Heart left ventricle (tissue), 16 donors: Measurements from ENCODE around the gene BET1L. TPM values are rescaled to one million over a fixed set of nuclear protein-coding genes. Genes with fewer than 3 reads are reported as not detected.

ENCODE experiments used
- ATAC-seq, 4 donors: fragments of 200-7000 bp; cut with Tn5 transposase; one replicate each; pipeline ENCODE4 v1.9.1; 2020 to 2022; ENCODE audit warnings: moderate library complexity in 4 of 4, mild to moderate bottlenecking in 3 of 4, moderate number of reproducible peaks in 1 of 4
- DNase-seq, 5 donors: peaks; one replicate each; pipeline ENCODE4 v3.0.0-alpha.2; 2020
- H3K27ac ChIP-seq, 12 donors: fragments of 200-600 bp; sonication (generic) in 4 of 12; one replicate each; pipeline versions ENCODE4 v1.5.0 to v1.8.0; 2016 to 2022; ENCODE audit warnings: mild to moderate bottlenecking in 2 of 12
- H3K27me3 ChIP-seq, 9 donors: fragments of 200-600 bp; sonication (generic) in 2 of 9; one replicate each; pipeline versions ENCODE4 v1.5.1 to v1.8.0; 2016 to 2022; ENCODE audit warnings: mild to moderate bottlenecking in 3 of 9
- H3K36me3 ChIP-seq, 9 donors: fragments of 200-600 bp; sonication (generic) in 2 of 9; one replicate each; pipeline versions ENCODE4 v1.5.0 to v1.8.0; 2018 to 2022; ENCODE audit warnings: mild to moderate bottlenecking in 2 of 9
- H3K4me1 ChIP-seq, 12 donors: fragments of 200-600 bp; sonication (generic) in 4 of 12; one replicate each; pipeline versions ENCODE4 v1.5.0 to v1.8.0; 2016 to 2022; ENCODE audit warnings: mild to moderate bottlenecking in 3 of 12
- H3K4me3 ChIP-seq, 12 donors: fragments of 200-600 bp; sonication (generic) in 4 of 12; one replicate each; pipeline versions ENCODE4 v1.5.0 to v1.8.0; 2017 to 2022; ENCODE audit warnings: mild to moderate bottlenecking in 9 of 12, moderate library complexity in 4 of 12
- H3K9me3 ChIP-seq, 12 donors: fragments of 200-600 bp; sonication (generic) in 4 of 12; one replicate each; pipeline versions ENCODE4 v1.5.0 to v1.8.0; 2016 to 2022; ENCODE audit warnings: mild to moderate bottlenecking in 1 of 12
- CTCF ChIP-seq, 12 donors: fragments of 200-600 bp; sonication (generic) in 4 of 12; IDR thresholded peaks; one replicate each; pipeline versions ENCODE4 v1.5.0 to v1.8.0; 2018 to 2022; ENCODE audit warnings: antibody characterized with exemption in 12 of 12, mild to moderate bottlenecking in 5 of 12
- POLR2A ChIP-seq, 2 donors: fragments of 450-650 bp; IDR thresholded peaks; one replicate each; pipeline ENCODE4 v1.6.1; 2017; ENCODE audit warnings: antibody characterized with exemption in 2 of 2, mild to moderate bottlenecking in 2 of 2, moderate library complexity in 2 of 2
- WGBS, 4 donors: extraction: QIAGEN DNeasy Blood & Tissue Kit in 2 of 4; methylation state at CpG; one replicate each; pipeline versions ENCODE4 v1.1.5 to v1.1.7; 2013 to 2018; 5-methylcytosine and 5-hydroxymethylcytosine counted together
- intact Hi-C, 10 donors: fragments of 100-400 bp; cut with DNase I; formaldehyde crosslinking; loops; one replicate each; pipeline versions ENCODE4 v1.11.1 to v1.14.2; 2022
- polyA plus RNA-seq, 2 donors: library from polyadenylated mRNA; stranded (reverse); fragments of 200-250 nt; gene quantifications; one replicate each; pipeline ENCODE4 v1.2.3, GENCODE V29; 2013
- total RNA-seq, 9 donors: library from RNA; depleted of rRNA in 2 of 9; stranded (reverse); fragments of >200 nt in 2 of 9; fragmentation: NEBNext Ultra II Directional in 3 of 9; extraction: Animal tissue kit (Norgen Biotek cat#: 25700) in 3 of 9; gene quantifications; one replicate each; pipeline versions ENCODE4 v1.1.0 to v1.2.4, GENCODE V29; 2016 to 2023
- donor health status: ischemic (EF 13 %, LVEDD 7.1; RV severe dilation, severe dysfunction).
- donor health status: healthy with polysubstance abuse.
- donor health status: DM: no; HTN: yes; CAD: no.
- donor health status: DM: no; HTN: no; CAD: no.
- donor health status: ischemic (EF 25% LVEDD 6.9; RV normal size, moderate dysfunction).
- donor health status: ischemic (EF 25% LVEDD 5.7; RV mildly dilated, moderate dysfunction).
- donor health status: healthy.
- donor health status: DM: yes; HTN: yes; CAD: no.
- donor health status: ischemic (EF 35%, LVEDD 5.7; RV mildly dilated, moderate dysfunction).
- donor health status: nonischemic (EF 11% LVEDD 7.7; RV severe dilation, severe dysfunction).
- donor health status: DM: yes; HTN: yes; CAD: no.
- donor health status: PGD.
- donor health status: ischemic (EF 29% LVEDD 5.4; RV normal size, mild dysfunction).
- donor health status: nonischemic (EF 23%, LVEDD 6.1; RV moderate dilation, normal function).

The BET1L gene
- total and polyA plus RNA-seq, 11 donors: 12.9 to 32.2 (median 20.9) TPM

- Histone ChIP-seq H3K27ac (peak within 1 kb of the TSS; percentile 91 to 98 (median 95)), H3K27me3 (no peaks in the 10 kb centered on the region), H3K4me1 (peaks cover 9 to 43% (median 25%) of the 10 kb centered on the region in 12 donors), H3K9me3 (no peaks in the 10 kb centered on the region), H3K36me3 (peaks cover 0 to 34% (median 18%) of the 10 kb centered on the region in 9 donors), H3K4me3 (peak within 1 kb of the TSS; percentile 83 to 100 (median 94))
- 0 to 1% (median 0%) methylated on average over 7 to 70 of the region's 70 CpGs for WGBS, 4 donors
- TF ChIP-seq CTCF (IDR thresholded peaks at IDR 0.05): peak in 4 of 12 donors; percentile 10 to 19 (median 12)
- peak in 1 of 2 donors; percentile 64 for TF ChIP-seq POLR2A (IDR thresholded peaks at IDR 0.05)
- peak; percentile 85 to 90 (median 86) for DNase-seq
- intact Hi-C loops: loop anchor here in 6 of 10 donors (1.0 to 2.0 kb wide), 6 partner anchors 25 to 53 kb away; partner anchors contain the start of genes BET1L (in 2 of the 6), RIC8A (in 2 of the 6) and PGGHG (in 1 of the 6)
- peak; percentile 82 to 92 (median 90) for ATAC-seq
These were observed 29.0 kb upstream of the BET1L start, which contains the start of gene SIRT3 for GRCh38 chr11:235997-236773. SIRT3 (minus strand) TSS chr11:236342; CDS start chr11:236328, 14 bp downstream.

GRCh38 chr11:235609-235996 lies 28.4 kb upstream of the BET1L start:
- peak overlapping the region; percentile 72 to 100 (median 88) for H3K4me3 ChIP-seq
- intact Hi-C loops: loop anchor here in 2 of 10 donors (2.0 kb wide), 2 partner anchors 25 to 27 kb away; no protein-coding TSS in a partner anchor
- H3K9me3 ChIP-seq: no peaks in the 10 kb centered on the region
- peaks cover 0 to 28% (median 12%) of the 10 kb centered on the region in 9 donors for H3K36me3 ChIP-seq
- ATAC-seq: peak in 3 of 4 donors; percentile 1 to 8 (median 2)
- peaks cover 9 to 39% (median 24%) of the 10 kb centered on the region in 12 donors for H3K4me1 ChIP-seq
- WGBS, 4 donors: 3 to 5% (median 3%) methylated on average over 13 of the region's 13 CpGs
- TF ChIP-seq CTCF (IDR thresholded peaks at IDR 0.05): no peak
- no peak for TF ChIP-seq POLR2A (IDR thresholded peaks at IDR 0.05)
- H3K27me3 ChIP-seq: no peaks in the 10 kb centered on the region
- H3K27ac ChIP-seq: peak overlapping the region; percentile 91 to 98 (median 95)
- DNase-seq: no peak

GRCh38 chr11:235180-235579 lies 28.0 kb upstream of the BET1L start:
- TF ChIP-seq CTCF (IDR thresholded peaks at IDR 0.05) (no peak), POLR2A (IDR thresholded peaks at IDR 0.05) (no peak)
- peak overlapping the region in 5 of 12 donors; percentile 91 to 98 (median 97) for H3K27ac ChIP-seq
- H3K4me1 ChIP-seq: peaks cover 9 to 39% (median 24%) of the 10 kb centered on the region in 12 donors
- 82 to 89% (median 83%) methylated on average over 8 of the region's 8 CpGs for WGBS, 4 donors
- ATAC-seq (no peak), DNase-seq (no peak)
- H3K9me3 ChIP-seq: no peaks in the 10 kb centered on the region
- H3K36me3 ChIP-seq: peaks cover 0 to 27% (median 11%) of the 10 kb centered on the region in 9 donors
- no peaks in the 10 kb centered on the region for H3K27me3 ChIP-seq
- peak overlapping the region in 11 of 12 donors; percentile 72 to 100 (median 88) for H3K4me3 ChIP-seq
- intact Hi-C loops: loop anchor here in 2 of 10 donors (2.0 kb wide), 2 partner anchors 24 to 26 kb away; no protein-coding TSS in a partner anchor
